ENCODE data around the gene CAMTA1. TPM values are rescaled to one million over a fixed set of nuclear protein-coding genes. Genes with fewer than 3 reads are reported as not detected.

Gene CAMTA1
- total and polyA plus RNA-seq, 9 of the 15 experiments (the other 6 are each of a cell fraction or from before 2014, with no cell fraction given), result 43.9 to 161 (median 65.9) TPM

- TF ChIP-seq ELK3 (CRISPR knock-in tag; IDR thresholded peaks at IDR 0.05) (no peak), U2AF2 (optimal IDR thresholded peaks at IDR 0.05; ENCODE audit: low read depth, low read length) (no peak), CEBPG (CRISPR knock-in tag; IDR thresholded peaks at IDR 0.05) (no peak), CEBPG (tag; conservative IDR thresholded peaks at IDR 0.05 in 1 of 2, IDR thresholded peaks at IDR 0.05 in 1 of 2) (peak in 1 of 2 experiments; percentile 56; a peak in 2 of 4 replicates), TAF15 (IDR thresholded peaks at IDR 0.05; ENCODE audit: low read depth, low read length) (no peak), FOSL1 (tag; conservative IDR thresholded peaks at IDR 0.05) (peak; percentile 54), JUN (IDR thresholded peaks at IDR 0.05; ENCODE audit: borderline replicate concordance, low read depth, low read length) (peak; percentile 89), JUN (CRISPR knock-in tag; IDR thresholded peaks at IDR 0.05; ENCODE audit: borderline replicate concordance) (no peak), ATF3 (IDR thresholded peaks at IDR 0.05) (peak; percentile 88), ATF3 (CRISPR knock-in tag; conservative IDR thresholded peaks at IDR 0.05) (no peak)
Measured at GRCh38 chr1:7538033-7538432, 752.8 kb downstream of the CAMTA1 start (continued).
